ENCODE data around the gene NEDD8.
A peak's percentile ranks its signal among the peaks of the same experiment; 100 is the strongest.

The NEDD8 gene

DNA sequence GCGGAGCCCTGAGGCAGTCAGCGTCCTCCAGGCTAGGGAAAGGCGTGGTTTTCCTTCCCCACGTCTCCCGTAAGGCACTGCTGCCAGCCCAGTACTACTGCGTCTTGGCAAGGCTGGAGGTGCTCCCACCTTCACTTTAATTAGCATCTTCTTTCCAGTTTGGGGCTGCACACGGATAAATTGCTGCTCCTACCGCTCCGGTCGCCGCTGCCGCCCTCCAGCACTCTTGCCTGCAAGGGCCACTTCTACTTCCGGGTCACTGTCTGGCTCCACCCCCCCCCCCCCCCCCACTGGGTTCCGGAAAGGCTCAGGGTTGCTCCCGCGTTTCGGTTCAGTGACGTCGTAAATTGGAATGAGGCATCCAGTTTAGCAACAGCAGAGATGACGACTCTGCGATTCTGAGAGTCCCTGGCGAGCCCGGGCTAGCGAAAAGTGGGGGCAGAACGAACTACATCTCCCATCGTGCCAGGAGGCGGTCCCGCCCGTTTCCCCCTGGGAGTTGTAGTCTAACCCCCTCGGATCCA is at the start of gene NEDD8:
TSS of gene NEDD8 (minus strand) at position 247 of the 524 bp plus-strand sequence. CDS start at position 147, 100 bp downstream.
- peak; percentile 97 for DNase-seq (ENCODE audit: low spot score)

DNA sequence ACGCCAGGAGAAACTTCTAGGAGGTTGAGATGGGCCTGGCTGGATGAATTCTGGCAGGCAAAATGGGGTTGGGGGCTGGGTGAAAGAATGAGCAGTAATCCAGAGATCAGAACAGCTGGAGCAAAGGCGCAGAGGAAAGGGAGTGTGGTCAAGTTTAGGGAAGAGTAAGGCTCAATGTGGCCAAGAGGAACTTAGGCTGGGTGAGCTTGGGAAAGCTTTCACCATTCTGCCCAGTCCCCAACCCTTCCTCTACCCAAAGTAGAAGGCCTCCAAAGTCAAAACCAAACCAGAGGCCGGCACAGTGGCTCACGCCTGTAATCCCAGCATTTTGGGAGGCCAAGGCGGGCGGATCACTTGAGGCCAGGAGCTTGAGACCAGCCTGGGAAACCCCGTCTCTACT is 49.5 kb upstream of the NEDD8 start:
- DNase-seq (ENCODE audit: low spot score): peak; percentile 23

DNA sequence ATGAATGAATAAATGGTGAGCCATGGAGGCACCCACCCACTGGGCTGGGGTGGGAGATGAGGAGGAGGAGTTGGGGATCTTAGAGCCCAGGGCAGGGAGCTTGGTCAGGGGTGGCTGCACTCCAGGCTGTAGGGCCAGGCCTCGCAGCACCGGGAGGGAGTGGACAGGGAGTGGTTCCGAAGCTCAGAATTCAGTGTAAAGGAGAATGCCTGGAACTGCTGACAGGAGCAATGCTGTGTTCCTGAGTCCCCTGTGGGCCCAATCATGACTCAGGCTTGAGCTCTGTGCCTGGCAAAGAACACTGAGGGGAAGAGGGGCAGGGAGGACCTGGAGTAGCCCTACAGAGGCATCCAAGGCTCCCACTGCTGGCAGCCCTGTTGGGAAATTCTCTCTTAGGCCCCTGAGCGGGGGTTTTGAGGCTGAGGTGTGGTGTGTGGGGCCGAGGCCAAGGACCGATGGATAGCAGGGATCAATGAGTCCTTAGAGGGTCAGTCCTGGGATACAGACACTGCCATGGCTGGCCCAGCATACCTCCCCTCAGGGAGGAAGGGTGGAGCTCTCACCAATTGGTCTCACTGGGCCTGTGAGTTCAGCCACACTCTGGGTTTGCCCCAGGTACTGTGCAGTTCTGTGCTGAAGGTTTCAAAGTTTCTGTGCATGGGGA is 48.8 kb upstream of the NEDD8 start:
- no peak for DNase-seq (ENCODE audit: low spot score)

DNA sequence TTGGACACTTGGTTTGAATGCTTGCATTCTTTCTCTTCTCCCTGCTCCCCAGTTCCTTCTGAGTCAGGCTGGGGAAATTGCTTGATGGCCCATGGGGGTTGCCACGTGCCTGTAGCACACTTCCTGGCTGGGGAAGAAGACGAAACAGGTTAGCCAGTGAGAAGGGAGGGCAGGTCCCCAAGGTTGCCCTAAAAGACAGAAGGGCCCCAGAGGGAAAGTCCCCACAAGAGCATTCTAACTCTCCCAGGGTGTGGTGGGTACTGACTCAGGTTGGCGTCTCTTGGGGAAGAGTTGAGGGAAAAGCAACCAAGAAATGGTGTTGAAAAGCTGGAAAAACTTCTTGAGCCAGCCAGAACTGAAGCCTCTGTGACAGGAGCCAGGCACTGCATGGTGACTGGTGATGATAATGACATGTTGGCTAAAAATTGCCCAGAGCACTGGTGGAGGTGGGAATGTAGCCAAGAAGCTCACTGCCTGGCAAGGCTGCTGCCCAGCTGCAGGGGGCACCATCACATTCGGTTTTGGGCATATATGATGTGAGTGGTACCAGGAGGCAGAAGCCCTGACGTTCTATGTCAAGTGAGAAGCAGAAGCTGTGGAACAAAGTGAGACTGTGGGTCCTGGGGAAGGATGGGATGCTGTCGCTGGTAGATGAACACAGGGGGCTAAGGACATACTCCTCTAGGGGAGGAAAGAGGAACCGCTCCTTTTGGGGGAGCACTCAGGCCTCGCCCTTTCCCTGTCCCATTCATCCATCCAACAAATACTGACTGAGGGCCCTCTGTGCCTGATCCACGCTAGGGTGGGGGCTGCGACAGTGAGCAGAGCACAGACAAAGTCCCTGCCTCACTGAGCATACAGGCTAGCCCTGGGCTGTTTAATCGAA is 47.4 kb upstream of the NEDD8 start:
- DNase-seq (ENCODE audit: low spot score): peak; percentile 75

DNA sequence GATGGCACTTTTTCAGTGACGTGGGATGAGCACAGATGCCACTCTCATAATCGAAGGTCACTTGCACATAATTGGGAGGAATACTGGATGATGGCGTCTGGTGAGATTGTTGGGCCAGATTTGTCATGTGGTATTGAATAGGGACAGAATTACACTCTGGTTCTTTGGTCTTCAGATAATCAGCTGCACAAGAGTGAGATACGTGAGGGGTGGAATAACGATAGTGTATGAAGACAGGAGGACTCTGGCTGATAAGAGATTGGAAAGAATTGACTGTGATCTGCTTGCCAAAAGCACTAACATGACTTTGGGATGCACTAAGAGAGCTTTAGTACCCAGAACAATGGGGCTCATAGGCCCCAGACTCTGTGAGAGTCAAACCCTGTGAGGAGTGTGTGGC is 46.3 kb upstream of the NEDD8 start:
- DNase-seq (ENCODE audit: low spot score): no peak

GRCh38 chr14:24277606-24278321 is 45.6 kb upstream of the NEDD8 start:
- DNase-seq (ENCODE audit: low spot score): peak; percentile 55

DNA sequence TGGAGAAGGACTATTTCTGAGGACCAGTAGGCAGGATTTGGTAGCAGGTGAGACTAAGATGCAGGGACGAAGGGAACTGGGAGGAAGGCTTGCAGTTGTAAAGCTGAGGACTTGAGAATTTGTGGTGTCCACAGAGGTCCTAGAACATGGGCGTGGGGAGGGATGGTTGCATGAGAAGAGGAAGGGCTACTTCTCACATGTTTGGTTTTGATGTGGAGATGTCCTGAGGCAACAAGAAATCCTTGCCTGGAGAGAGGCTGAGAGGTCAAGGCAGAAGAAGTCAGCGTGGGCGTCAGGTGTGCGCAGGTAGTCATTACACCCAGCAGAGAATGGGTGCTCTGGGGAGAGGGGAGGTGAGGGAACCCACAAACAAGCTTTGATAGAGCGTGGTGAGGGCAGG is 44.9 kb upstream of the NEDD8 start:
- DNase-seq (ENCODE audit: low spot score): no peak

DNA sequence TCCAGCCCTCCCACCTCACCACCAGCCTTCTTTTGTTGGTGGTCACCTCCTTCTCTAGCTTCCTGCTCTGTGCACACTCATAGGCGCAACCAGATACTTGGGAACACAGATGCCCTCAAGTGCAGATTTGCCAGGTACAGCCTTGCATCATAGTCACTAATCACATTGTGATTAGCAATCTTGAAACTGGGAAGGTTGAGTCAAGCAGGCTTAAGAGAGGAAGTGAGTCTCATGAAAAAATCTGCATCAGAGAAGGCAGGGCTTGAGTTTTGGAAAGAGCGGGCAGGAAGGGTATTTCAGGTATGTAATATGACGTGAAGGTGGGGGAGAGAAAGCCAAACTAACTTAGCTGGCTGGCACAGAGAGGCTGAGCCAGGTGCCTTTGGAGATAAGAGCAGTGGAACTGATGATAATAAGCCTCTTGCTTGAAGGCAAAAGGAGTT is 42.0 kb upstream of the NEDD8 start:
- peak; percentile 55 for DNase-seq (ENCODE audit: low spot score)

GRCh38 chr14:24273422-24273998 is 41.3 kb upstream of the NEDD8 start:
- DNase-seq (ENCODE audit: low spot score): no peak

GRCh38 chr14:24272467-24272866 is 40.3 kb upstream of the NEDD8 start:
- DNase-seq (ENCODE audit: low spot score): no peak

DNA sequence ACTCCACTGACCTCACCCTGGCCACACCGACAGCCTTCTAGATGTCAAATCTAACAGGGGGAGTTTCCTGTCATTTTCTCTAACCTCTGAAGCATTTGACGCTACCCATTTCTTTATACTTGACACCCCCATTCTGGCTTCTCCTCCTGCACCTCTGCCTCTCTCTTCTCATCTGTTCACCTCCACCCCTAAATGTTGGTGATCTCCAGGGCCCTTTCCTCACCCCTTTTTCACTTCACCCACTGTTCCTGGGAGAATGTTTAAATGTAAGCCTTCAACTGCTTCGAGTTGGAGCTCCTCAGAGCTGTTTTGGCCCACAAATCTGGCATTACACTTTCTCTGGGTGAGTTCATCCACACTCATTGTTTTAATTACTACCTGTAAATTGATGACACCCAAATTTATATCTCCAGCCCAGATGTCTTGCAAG is 39.7 kb upstream of the NEDD8 start:
- no peak for DNase-seq (ENCODE audit: low spot score)

DNA sequence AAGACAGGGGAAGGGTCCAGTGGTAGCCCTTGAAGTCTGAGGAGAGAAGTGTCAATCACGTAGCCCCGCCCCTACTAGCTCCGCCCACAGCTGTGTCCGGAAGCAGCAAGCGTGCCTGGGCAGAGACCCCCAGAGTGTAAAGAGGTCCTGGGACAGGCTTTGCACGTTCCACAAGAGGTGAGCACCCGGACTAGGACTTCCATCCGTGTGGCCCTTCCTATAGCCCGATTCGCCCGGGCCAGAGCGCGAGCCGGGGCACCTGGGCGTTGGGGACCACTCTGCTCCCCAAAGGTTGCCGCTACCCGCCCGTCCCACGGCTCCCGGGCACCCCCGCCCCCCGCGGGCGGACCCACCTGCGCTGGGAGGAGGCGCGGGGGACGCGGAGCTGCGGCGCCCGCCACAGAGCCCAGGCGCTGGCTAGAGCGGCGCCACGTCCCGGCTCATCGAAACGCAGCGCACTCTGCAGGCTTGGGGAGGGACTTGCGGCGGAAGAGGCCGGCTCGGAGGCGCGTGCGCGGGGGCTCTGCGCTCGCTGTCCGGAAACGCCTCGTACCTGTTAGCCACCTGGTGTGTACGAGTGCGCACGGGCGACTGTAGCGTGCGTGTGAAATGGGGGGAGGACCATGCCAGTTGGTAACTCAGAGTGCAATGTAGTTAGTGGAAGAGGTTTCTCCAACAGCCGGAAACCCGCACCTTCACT is 39.1 kb upstream of the NEDD8 start, which contains the start of gene RABGGTA:
TSS of gene RABGGTA (minus strand) at position 464 of the 700 bp plus-strand sequence. CDS start 482 bp downstream, outside the sequence.
- peak; percentile 91 for DNase-seq (ENCODE audit: low spot score)

DNA sequence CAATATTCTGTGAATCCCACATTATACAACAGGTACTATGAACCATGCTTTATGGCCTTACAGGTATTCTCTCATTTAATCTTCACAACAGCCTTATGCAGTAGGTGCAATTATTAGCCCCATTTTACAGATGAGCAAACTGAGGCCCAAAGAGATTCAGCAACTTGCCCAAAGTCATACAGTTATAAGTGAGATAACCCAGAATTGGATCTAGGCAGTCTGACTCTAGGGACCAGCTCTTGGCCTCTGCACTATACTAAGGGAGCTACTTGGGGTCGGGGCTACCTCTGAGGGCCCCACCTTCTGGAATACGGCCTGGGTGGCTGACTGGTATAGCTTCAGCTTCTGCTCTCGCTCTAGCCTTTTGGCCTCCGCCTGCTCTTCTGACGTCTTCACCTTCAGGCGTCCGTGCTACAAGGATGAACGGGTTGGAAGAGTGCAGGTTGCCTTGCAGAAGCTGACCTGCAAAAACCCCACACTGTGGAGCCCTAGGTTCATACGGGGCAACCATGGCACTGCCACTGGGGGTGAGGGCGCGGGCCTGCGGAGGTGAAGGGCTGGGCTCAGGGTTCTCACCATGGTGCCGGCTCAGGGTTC is 38.5 kb upstream of the NEDD8 start:
- no peak for DNase-seq (ENCODE audit: low spot score)

DNA sequence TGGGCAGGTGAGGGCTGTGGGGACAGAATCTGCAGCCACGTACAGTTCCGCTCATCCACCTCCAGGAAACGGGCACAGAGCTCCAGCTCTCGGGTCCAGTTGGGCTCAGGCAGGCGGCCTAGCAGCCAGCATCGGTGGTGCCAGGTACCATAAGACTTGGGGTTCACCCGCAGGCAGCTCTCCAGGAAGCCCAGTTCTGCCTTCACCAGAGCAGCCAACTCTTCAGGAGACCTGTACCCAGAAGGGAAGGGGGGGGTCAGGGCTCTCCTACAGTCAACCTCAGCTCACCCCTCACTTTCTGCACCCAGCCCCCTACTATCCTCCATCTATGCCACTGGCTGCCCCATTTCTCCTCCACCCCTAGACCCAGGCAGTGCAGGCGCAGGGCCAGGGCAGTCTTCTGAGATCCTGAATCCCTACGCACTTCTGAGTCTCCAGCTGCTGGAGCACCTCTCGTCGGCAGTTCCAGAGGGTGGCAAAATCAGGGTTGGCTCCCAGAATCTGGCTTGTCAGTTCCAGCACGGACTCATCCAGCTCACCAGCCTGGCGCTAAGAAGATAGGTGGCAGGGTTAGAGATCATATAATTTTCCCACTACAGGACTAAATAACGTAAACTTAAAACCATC is 37.9 kb upstream of the NEDD8 start:
- DNase-seq (ENCODE audit: low spot score): no peak

- no peak for DNase-seq (ENCODE audit: low spot score)
Measured at GRCh38 chr14:24269368-24269767, 37.2 kb upstream of the NEDD8 start.

GRCh38 chr14:24268225-24268624 is 36.1 kb upstream of the NEDD8 start:
- no peak for DNase-seq (ENCODE audit: low spot score)

DNA sequence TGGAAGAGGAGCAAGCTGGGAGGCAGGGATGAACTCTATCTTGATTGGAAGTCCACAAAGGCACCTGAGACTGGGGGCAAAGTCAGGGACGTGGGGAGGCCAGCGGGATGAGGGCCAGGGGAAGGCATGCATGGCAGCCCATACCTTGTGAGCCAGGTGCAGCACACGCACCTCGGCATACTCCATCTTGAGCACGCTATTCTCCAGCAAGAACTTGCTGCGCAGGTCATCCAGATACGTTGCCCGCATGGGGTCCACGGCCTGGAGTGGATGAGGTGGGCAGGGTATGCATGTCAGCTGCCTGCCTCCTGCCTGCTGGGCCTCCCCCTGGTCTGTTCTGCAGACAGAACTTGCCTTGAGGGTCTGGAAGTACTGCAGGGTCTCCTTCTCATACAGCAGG is 35.3 kb upstream of the NEDD8 start:
- DNase-seq (ENCODE audit: low spot score): no peak

- DNase-seq (ENCODE audit: low spot score): no peak
Measured at GRCh38 chr14:24266344-24267244, 34.4 kb upstream of the NEDD8 start.

DNA sequence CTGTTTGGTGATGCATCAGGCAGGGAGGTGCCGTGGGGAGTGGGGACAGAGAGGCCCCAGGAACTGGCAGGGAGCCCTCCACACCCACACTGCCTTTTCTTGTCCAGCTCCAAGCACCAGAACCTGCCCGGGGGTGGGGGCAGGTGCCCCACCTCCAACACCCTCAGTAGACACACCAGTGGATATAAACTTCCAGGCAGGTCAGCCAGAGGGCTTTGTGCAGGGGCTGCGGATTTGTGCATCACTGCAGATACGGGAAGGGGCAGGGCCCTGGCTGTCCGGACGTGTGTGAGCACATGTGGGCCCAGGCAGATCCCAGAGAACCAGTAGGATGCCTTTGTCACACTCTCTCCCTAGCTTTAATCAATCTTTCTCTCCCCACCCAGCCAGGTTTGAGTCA is 32.1 kb upstream of the NEDD8 start:
- no peak for DNase-seq (ENCODE audit: low spot score)
